Fibroblast of villous mesenchyme (primary cell): ENCODE measurements around the gene ERICH2. TPM values are rescaled to one million over a fixed set of nuclear protein-coding genes. Genes with fewer than 3 reads are reported as not detected.
A peak's percentile ranks its signal among the peaks of the same experiment; 100 is the strongest.

ENCODE experiments used
- DNase-seq: peaks from one replicate; pipeline ENCODE4 v3.0.0-alpha.2; 2010; ENCODE audit warnings: low read depth
- H3K4me3 ChIP-seq: 2 replicates; pipeline ENCODE4 v1.5.1; 2011; ENCODE audit warnings: low read depth, mild to moderate bottlenecking, low read length
- small RNA-seq: library from RNA; depleted of rRNA; stranded (forward); fragments of <200 nt; gene quantifications from one replicate; pipeline ENCODE3, GENCODE V24; 2012
- total RNA-seq: library from RNA; depleted of rRNA; stranded (reverse); fragments of >200 nt; gene quantifications from 2 replicates; pipeline ENCODE4 v1.2.3, GENCODE V29; 2012
- TF ChIP-seq, protein P1 (sequence below): IDR thresholded peaks from 2 replicates; pipeline ENCODE4 v1.5.1; 2012; ENCODE audit warnings: low read depth, mild to moderate bottlenecking, low read length; ENCODE audit not compliant: insufficient read depth

Gene ERICH2
- total RNA-seq, 1 donor = not detected

DNA sequence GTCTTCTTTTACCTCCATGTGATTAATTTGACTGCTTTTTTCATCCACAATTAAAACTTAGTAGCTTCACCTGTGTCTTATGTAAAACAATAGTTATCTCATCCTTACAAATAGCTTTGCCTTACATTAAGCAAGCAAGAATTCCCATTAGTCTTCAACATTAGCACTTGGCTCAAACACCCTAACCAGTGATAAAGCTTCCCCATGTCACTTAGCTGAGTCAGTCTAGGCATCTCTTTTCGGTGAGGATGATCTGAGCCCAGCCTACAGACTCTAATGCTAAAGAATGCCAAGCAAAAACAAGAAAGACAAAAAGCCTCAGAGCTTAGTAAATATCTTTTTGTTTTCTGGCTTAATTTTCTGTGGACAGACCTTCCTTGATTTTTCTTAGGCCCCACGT, 72.6 kb downstream of the ERICH2 start:
- no peak for DNase-seq
- H3K4me3 ChIP-seq = no peak overlapping the region
- TF ChIP-seq, protein P1, sequence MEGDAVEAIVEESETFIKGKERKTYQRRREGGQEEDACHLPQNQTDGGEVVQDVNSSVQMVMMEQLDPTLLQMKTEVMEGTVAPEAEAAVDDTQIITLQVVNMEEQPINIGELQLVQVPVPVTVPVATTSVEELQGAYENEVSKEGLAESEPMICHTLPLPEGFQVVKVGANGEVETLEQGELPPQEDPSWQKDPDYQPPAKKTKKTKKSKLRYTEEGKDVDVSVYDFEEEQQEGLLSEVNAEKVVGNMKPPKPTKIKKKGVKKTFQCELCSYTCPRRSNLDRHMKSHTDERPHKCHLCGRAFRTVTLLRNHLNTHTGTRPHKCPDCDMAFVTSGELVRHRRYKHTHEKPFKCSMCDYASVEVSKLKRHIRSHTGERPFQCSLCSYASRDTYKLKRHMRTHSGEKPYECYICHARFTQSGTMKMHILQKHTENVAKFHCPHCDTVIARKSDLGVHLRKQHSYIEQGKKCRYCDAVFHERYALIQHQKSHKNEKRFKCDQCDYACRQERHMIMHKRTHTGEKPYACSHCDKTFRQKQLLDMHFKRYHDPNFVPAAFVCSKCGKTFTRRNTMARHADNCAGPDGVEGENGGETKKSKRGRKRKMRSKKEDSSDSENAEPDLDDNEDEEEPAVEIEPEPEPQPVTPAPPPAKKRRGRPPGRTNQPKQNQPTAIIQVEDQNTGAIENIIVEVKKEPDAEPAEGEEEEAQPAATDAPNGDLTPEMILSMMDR = no peak

DNA sequence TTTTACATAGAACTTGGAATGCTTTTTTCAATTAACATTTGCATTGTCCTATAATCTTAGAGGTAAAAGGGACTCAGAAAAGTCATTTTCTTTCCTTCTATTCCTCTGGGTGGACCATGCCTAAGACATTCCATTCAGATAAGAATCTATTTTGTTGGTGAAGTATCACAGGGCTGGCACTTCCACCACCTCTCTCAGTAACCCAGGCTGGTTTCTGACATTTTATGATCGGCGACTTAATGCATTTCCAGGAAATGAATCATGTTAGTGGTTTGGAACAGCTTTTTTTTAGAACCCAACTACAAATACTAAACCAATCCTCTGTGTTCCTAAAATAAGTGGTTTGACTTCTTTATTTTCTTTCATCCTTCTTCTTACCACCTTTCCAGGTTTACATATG, 73.5 kb downstream of the ERICH2 start:
- TF ChIP-seq, protein P1 = no peak
- DNase-seq = peak; percentile 19
- no peak overlapping the region for H3K4me3 ChIP-seq

DNA sequence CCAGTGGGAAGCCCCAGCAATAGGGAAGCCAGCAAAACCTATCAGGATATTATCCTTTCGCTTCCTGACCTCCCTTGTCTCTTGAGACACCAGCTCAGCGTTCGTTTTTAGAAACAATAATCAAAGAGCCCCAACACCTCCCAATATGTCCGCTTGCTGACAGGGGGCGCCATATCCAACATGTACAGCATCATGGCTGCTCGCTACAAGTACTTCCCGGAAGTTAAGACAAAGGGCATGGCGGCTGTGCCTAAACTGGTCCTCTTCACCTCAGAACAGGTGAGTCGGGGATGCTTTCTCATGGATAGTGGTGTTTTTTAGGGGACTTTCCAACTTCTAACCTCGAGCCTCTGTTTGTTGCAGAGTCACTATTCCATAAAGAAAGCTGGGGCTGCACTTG, 75.2 kb downstream of the ERICH2 start:
- TF ChIP-seq, protein P1 = no peak
- H3K4me3 ChIP-seq = no peak overlapping the region
- no peak for DNase-seq

DNA sequence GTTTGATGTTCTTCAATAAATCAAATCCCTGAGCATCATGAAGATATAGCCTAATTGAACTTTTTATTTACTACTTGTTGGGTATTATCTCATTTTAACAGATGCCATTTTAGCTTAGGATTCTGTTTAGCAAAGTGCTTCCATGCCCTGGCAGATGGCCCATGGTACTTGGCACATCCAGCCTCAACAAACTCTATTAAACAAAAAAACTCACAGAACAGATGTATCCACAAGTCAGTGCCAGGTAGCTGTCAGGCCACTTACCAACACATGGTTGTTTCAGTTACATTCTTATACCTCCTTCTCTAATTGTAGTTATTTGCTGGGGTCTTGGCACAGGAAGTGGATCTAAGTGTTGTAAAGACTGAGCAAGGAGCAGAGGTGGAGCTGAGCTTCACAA, 76.1 kb downstream of the ERICH2 start:
- no peak for DNase-seq
- TF ChIP-seq, protein P1 = no peak
- no peak overlapping the region for H3K4me3 ChIP-seq

DNA sequence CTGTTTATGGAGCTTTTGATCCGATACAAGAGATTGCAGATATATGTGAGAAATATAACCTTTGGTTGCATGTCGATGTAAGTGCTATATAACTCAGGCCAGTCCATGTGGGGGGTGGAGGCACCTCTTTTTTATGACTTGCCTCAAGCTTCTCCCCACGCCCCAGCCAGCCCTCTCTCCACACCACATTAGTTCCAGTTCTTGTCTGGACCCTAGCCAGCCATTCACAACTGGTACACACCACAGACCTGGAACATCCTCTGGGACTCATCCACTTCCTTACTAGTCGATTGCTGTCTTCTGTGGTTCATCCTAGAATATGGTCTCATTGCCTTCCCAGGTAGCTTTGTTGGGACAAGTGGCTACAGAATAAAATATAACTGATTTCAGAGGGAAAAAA, 77.5 kb downstream of the ERICH2 start:
- H3K4me3 ChIP-seq = no peak overlapping the region
- no peak for DNase-seq
- TF ChIP-seq, protein P1 = no peak

Small RNA genes lying within 50 kb of the gene (small RNA-seq; reads per million reads assigned to genes)
- not detected for gene RF00019

Other genes starting within 250 kb of the ERICH2 start
- not detected in 2 replicates for gene SP5, start 55.0 kb upstream of the ERICH2 start, total RNA-seq
- gene GAD1, start 46.5 kb downstream of the ERICH2 start, total RNA-seq = 0.32 TPM in 1 of 2 replicates, not detected in the other
- 51.5 and 67.8 TPM in 2 replicates for gene GORASP2, start 158.9 kb downstream of the ERICH2 start, total RNA-seq